Stimulated activated CD8-positive, alpha-beta memory T cell treated with anti-CD3 and anti-CD28 coated beads, Interleukin-15, amount 100 ng/mL, for 4 hours (primary cell): ENCODE measurements around the gene DDX19B.
"Not testable (repeated sequence)": the region's sequence is repeated elsewhere in the genome, so short reads cannot be mapped to it uniquely, and the experiment has no call there.

ENCODE experiments used
- DNase-seq, 2 donors: peaks; one replicate each; pipeline ENCODE4 v3.0.0-alpha.2; 2020; ENCODE audit warnings: low read depth in 2 of 2

Gene DDX19B

DNA sequence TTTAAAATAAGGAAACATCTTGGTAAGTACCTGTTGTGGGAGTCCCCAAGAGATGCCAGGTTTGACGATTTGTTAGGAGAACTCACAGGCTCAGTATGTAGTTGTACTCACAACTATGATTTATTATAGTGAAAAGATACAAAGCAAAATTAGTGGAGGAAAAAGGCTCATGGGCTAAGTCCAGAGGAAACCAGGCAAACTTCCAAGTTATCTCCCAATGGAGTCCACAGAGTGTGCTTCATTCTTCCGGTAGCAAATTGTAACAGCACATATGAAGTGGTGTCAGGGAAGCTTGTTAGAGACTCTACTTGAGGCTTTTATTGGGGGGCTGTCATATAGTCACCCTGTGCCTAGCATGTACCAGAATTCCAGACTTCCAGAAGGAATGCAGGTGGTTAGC lies 50.0 kb downstream of the DDX19B start:
- DNase-seq = no peak

GRCh38 chr16:70349783-70350182 lies 50.8 kb downstream of the DDX19B start:
- no peak for DNase-seq

DNA sequence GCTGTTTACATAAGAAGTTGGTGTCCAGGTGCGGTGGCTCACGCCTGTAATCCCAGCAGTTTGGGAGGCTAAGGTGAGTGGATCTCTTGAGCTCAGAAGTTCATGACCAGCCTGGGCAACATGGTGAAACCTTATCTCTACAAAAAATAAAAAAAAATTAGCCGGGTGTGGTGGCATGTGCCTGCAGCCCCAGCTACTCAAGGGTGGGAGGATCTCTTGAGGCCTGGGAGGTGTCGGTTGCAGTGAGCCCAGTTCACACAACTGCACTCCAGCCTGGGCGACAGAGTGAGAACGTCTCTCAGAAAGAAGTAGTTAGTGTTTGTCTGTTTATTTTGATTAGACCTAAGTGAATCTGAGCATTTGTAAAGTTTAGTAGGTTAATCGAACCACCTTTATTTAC lies 60.6 kb downstream of the DDX19B start:
- no peak for DNase-seq

GRCh38 chr16:70364399-70364798 lies 65.4 kb downstream of the DDX19B start:
- no peak for DNase-seq

GRCh38 chr16:70370145-70370544 lies 71.2 kb downstream of the DDX19B start:
- DNase-seq = not testable (repeated sequence)

- DNase-seq = no peak
These were observed 71.9 kb downstream of the DDX19B start for GRCh38 chr16:70370924-70371323.

- DNase-seq = no peak
These were observed 74.1 kb downstream of the DDX19B start for GRCh38 chr16:70372921-70373728.

GRCh38 chr16:70374213-70374612 lies 75.2 kb downstream of the DDX19B start:
- DNase-seq = no peak

DNA sequence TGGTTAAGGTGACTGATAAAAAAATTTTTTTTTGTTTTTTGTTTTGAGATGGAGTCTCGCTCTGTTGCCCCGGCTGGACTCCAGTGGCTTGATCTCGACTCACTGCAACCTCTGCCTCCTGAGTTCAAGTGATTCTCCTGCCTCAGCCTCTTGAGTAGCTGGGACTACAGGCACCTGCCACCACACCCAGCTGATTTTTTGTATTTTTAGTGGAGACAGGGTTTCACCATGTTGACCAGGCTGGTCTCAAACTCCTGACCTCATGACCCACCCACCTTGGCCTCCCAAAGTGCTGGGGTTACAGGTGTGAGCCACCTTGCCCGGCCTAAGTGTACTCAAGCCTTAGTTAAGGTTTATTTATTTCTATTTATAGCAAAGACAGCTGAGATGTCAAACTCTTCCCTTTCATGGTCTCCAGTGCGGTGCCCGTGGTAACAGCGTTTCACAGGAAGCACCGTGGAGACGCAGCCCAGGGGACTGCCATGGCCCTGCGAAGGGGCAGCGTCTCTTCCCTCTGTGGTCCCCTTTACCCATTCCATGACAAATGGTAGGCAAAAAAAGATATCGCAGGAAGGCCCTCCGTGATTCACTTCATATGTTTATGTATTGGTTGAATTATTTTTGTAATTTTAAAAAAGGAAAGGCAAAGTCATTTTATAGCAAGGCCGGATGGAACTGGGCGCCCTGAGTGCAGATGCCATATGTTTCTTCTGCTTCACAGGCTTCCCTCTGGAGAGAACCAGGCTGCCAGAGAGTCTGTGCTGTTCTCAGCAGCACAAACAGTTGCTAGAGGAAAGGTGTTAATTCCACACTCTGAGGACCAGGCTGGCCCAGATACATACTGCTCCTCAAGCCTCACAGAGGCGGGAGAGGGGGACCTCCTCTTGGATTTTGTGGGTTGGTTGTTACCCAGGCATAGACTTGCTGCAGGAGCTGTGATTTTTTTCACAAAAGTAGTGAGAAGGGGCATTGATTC lies 76.9 kb downstream of the DDX19B start:
- no peak for DNase-seq

DNA sequence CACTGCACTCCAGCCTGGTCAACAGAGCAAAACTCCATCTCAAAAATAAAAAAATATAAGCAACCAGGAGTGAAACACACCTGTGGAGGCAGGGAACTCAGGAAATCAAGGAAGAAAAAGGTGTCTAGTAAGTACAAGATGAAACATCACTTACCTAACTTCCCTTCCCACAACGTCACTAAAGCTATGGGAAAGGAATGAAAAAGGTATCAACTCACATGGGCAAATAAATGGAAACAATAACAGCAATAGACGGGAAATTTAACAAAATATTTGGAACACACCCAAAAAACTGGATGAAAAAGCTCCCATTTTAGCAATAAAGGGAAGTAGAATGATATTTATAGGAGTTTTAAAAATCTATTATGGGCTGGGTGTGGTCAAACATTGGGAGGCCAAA lies 78.8 kb downstream of the DDX19B start:
- DNase-seq = no peak

DNA sequence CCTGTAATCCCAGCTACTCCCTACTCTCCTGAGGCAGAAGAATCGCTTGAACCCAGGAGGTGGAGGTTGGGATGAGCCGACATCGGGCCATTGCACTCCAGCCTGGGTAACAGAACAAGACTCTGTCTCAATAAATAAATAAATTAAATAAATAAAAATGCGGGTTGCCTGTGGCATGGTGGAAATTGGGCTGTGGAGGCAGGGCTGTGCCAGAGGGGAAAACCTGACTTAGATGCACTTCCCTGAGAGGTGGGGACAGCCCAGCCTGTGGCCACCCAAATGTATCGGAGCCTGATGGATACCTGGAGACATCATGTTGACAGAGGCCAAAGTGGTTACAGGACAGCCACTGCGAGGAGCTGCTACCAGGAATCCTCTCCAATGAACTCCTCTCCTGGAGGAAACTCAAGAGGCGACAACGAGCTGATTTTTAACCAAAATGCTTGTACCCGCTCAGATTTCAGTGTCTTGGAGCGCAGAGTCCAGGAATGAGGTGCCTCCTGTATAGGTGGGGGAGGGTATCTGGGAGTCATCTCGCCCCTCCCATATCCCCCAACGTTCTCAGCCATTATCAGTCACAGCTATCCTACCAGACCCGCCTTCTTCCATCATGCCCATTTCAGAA lies 80.0 kb downstream of the DDX19B start:
- no peak for DNase-seq

- DNase-seq = peak; percentile 59 to 73
These were observed 81.4 kb downstream of the DDX19B start for GRCh38 chr16:70380248-70380918.

GRCh38 chr16:70380919-70381603 lies 82.1 kb downstream of the DDX19B start:
- DNase-seq = peak; percentile 91 to 93

DNA sequence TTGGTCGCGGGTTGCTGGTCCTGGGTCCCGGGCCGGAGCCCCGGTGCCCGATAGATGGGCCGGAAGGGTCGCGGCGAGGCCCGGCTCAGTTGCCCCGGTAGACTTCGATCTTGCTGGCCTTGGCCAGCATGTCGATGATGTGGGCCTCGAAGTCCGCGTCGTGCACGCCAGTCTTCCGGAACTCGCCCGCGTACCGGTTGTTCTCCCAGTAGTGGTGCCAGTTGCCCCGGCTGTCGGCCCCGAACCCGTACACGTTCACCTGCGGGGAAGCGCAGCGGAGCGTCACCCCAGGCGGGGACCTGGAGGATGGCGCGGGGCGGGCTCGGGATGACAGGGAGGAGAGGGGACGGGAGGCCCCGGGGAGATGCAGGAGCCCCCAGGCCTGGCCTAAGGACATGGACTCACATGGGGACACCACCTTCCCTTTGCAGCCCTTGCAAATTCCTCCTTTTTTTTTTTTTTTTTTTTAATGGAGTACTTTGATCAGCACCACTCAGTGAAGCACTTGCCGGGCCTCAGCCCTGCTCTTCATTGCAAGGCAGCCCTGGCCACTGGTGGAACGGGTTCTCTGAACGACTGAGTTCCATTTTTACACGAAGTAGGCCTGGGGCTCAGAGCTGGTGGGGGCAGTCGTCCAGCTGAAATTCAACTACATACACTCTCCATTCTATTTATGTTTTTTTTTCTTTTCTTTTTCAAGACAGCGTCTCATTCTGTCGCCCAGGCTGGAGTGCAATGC lies 82.8 kb downstream of the DDX19B start:
- DNase-seq = no peak

GRCh38 chr16:70383421-70383960 lies 84.5 kb downstream of the DDX19B start:
- DNase-seq = no peak
